A673 (cell line): ENCODE measurements around the gene HOXC6. TPM values are rescaled to one million over a fixed set of nuclear protein-coding genes. Genes with fewer than 3 reads are reported as not detected.

ENCODE experiments used
- BruUV-seq: library from RNA; stranded (reverse); fragments of 400-500 nt; replicated peaks from 2 replicates; lab custom pipeline; 2021; lab: Mats Ljungman, UMichigan
- CTCF ChIA-PET: fragments of 300-600 bp; sonication (Branson Sonifier 250); formaldehyde crosslinking; loops from one replicate; lab custom pipeline; 2022; ENCODE audit warnings: antibody characterized with exemption; lab: Charles Lee
- POLR2A ChIA-PET: fragments of 300-600 bp; sonication (Branson Sonifier 250); formaldehyde crosslinking; loops from one replicate; lab custom pipeline; 2022; ENCODE audit warnings: antibody characterized with exemption; ENCODE audit not compliant: low non-redundant PET; lab: Charles Lee
- DNase-seq: peaks from one replicate; pipeline ENCODE4 v3.0.0-alpha.2; 2015; ENCODE audit warnings: low spot score
- H3K27ac ChIP-seq: fragments of 200-600 bp; sonication (generic); 2 replicates; pipeline ENCODE4 v1.5.1; 2016; ENCODE audit warnings: mixed run types, low read depth, mild to moderate bottlenecking, mixed read lengths, antibody characterized with exemption, low read length; ENCODE audit not compliant: poor library complexity, severe bottlenecking
- H3K27me3 ChIP-seq: fragments of 200-600 bp; sonication (generic); replicated peaks from 2 replicates; pipeline ENCODE4 v1.6.1; 2017; ENCODE audit warnings: mixed run types, low read depth, mild to moderate bottlenecking, mixed read lengths, antibody characterized with exemption, low read length; ENCODE audit not compliant: insufficient read depth, poor library complexity
- H3K36me3 ChIP-seq: fragments of 200-600 bp; sonication (generic); 2 replicates; pipeline ENCODE4 v1.6.1; 2016; ENCODE audit warnings: mixed run types, mild to moderate bottlenecking, mixed read lengths, antibody characterized with exemption, low read length; ENCODE audit not compliant: insufficient read depth, poor library complexity, severe bottlenecking
- H3K4me1 ChIP-seq: fragments of 200-600 bp; sonication (generic); 2 replicates; pipeline ENCODE4 v1.6.1; 2017; ENCODE audit warnings: mixed run types, mild to moderate bottlenecking, mixed read lengths, antibody characterized with exemption, low read length; ENCODE audit not compliant: insufficient read depth, poor library complexity, severe bottlenecking
- H3K4me3 ChIP-seq: fragments of 200-600 bp; sonication (generic); 2 replicates; pipeline ENCODE4 v1.5.1; 2016; ENCODE audit warnings: low read depth, mixed run types, mild to moderate bottlenecking, mixed read lengths, low read length; ENCODE audit not compliant: poor library complexity, severe bottlenecking
- H3K9me3 ChIP-seq: fragments of 200-600 bp; sonication (generic); 2 replicates; pipeline ENCODE4 v1.6.1; 2016; ENCODE audit warnings: mixed run types, low read depth, mild to moderate bottlenecking, mixed read lengths, antibody characterized with exemption, low read length; ENCODE audit not compliant: poor library complexity, severe bottlenecking
- CTCF ChIP-seq: fragments of 300-800, 200-600 bp; sonication (generic); conservative IDR thresholded peaks from 2 replicates; pipeline ENCODE4 v1.5.1; 2017; ENCODE audit warnings: low read depth, mild to moderate bottlenecking, antibody characterized with exemption, low read length, moderate library complexity, mixed read lengths
- EZH2 ChIP-seq: fragments of 200-600 bp; sonication (generic); IDR thresholded peaks from 2 replicates; pipeline ENCODE4 v1.6.1; 2017; ENCODE audit warnings: borderline replicate concordance, low read depth, mild to moderate bottlenecking, mixed read lengths, antibody characterized with exemption, low read length; ENCODE audit not compliant: poor library complexity, severe bottlenecking
- intact Hi-C: fragments of 100-400 bp; cut with micrococcal nuclease; formaldehyde crosslinking; loops from one replicate; pipeline ENCODE4 v1.10.0; 2022; ENCODE audit not compliant: unreplicated experiment
- total RNA-seq: library from RNA; stranded (reverse); gene quantifications from 2 replicates; pipeline ENCODE4 v1.2.3, GENCODE V29; 2021

HOXC6 gene
- total RNA-seq, 1 experiment from 2014 or later = 20.8 TPM

GRCh38 chr12:54038871-54039414, 10.7 kb downstream of the HOXC6 start:
- intact Hi-C loops = no loop called here
- TF ChIP-seq EZH2 (no peak), CTCF (no peak)
- no TSS peak for BruUV-seq
- no peak overlapping the region for H3K27ac ChIP-seq
- peaks cover 32% of the 10 kb centered on the region for H3K4me1 ChIP-seq
- CTCF ChIA-PET = no interaction called here
- H3K4me3 ChIP-seq = no peak overlapping the region
- no peaks in the 10 kb centered on the region for H3K36me3 ChIP-seq
- H3K9me3 ChIP-seq = no peaks in the 10 kb centered on the region
- POLR2A ChIA-PET = no interaction called here
- no peak for DNase-seq
- no peaks in the 10 kb centered on the region for H3K27me3 ChIP-seq

DNA sequence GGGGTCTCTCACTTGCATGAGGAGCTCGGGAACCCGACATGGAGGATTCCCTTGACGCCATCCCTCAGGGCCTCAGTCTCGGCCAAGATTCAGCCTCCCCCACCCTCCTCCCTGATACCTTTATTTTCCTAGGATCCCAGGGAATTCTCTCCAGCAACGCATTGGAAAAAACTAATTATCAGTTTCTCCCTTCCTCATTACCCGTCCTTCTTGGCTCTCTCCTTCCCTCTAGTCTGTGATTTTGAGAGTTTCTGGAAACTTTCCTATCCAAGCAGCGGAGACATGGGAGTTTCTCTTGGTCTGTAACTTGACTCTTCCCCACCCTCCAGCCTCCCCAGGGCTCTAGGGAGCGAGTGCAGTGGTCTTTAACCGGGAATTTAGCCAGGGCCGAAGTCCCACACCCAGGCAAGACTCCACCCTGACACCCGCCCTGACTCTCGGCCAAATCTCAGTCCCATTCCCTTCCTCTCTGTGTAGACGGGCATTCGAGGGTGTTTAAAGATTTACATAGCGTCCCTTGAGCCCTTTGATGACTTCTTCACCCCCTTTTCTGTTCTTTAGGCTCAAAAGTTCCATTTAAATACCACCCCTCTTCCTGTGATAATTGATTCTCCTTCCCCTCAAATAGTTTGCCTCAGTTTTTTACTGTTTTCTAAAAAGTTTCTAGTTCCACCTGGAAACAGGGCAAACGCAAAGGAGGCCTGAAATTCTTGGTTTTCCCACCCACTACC, 11.3 kb downstream of the HOXC6 start:
- CTCF ChIA-PET = no interaction called here
- H3K27me3 ChIP-seq = no peaks in the 10 kb centered on the region
- H3K4me1 ChIP-seq = peaks cover 25% of the 10 kb centered on the region
- H3K36me3 ChIP-seq = no peaks in the 10 kb centered on the region
- TF ChIP-seq EZH2 = no peak
- no peak for TF ChIP-seq CTCF
- H3K9me3 ChIP-seq = no peaks in the 10 kb centered on the region
- POLR2A ChIA-PET = no interaction called here
- DNase-seq = no peak
- BruUV-seq = no TSS peak
- intact Hi-C loops = no loop called here
- no peak overlapping the region for H3K4me3 ChIP-seq
- no peak overlapping the region for H3K27ac ChIP-seq

GRCh38 chr12:54040148-54040494, 11.9 kb downstream of the HOXC6 start:
- peak; percentile 40 for DNase-seq
- Histone ChIP-seq H3K27ac (no peak overlapping the region), H3K4me3 (no peak overlapping the region), H3K36me3 (no peaks in the 10 kb centered on the region), H3K4me1 (peaks cover 25% of the 10 kb centered on the region), H3K9me3 (no peaks in the 10 kb centered on the region), H3K27me3 (no peaks in the 10 kb centered on the region)
- TF ChIP-seq EZH2 (no peak), CTCF (no peak)
- intact Hi-C loops = no loop called here
- ChIA-PET CTCF (no interaction called here), POLR2A (no interaction called here)
- no TSS peak for BruUV-seq
